ENCODE data around the gene RAB36. TPM values are rescaled to one million over a fixed set of nuclear protein-coding genes. Genes with fewer than 3 reads are reported as not detected.

Gene RAB36
- total RNA-seq, 1 donor from 2014 or later = 3.2 TPM

GRCh38 chr22:23121424-23121823 lies 23.9 kb upstream of the RAB36 start:
- H3K4me1 ChIP-seq = no peaks in the 10 kb centered on the region
- H3K27ac ChIP-seq = no peak overlapping the region
- H3K27me3 ChIP-seq = no peaks in the 10 kb centered on the region
- H3K4me3 ChIP-seq = no peak overlapping the region
- intact Hi-C loops (cut with DNase I) = no loop called here
- no peak for TF ChIP-seq POLR2AphosphoS5 (IDR thresholded peaks at IDR 0.05; ENCODE audit: insufficient read depth in 1 of 2, low read depth in 1 of 2)
- TF ChIP-seq CTCF (IDR thresholded peaks at IDR 0.05) = no peak
- no peaks in the 10 kb centered on the region for H3K36me3 ChIP-seq
- no peaks in the 10 kb centered on the region for H3K9me3 ChIP-seq
- no peak for DNase-seq (ENCODE audit: extremely low spot score in 2 of 2)

GRCh38 chr22:23122216-23122957 lies 22.9 kb upstream of the RAB36 start:
- Histone ChIP-seq H3K4me3 (no peak overlapping the region), H3K27me3 (no peaks in the 10 kb centered on the region), H3K9me3 (no peaks in the 10 kb centered on the region), H3K4me1 (no peaks in the 10 kb centered on the region), H3K27ac (no peak overlapping the region), H3K36me3 (no peaks in the 10 kb centered on the region)
- no peak for TF ChIP-seq CTCF (IDR thresholded peaks at IDR 0.05)
- no peak for TF ChIP-seq POLR2A (IDR thresholded peaks at IDR 0.05)
- no peak for TF ChIP-seq POLR2AphosphoS5 (IDR thresholded peaks at IDR 0.05; ENCODE audit: insufficient read depth in 1 of 2, low read depth in 1 of 2)
- DNase-seq (ENCODE audit: extremely low spot score in 2 of 2) = no peak
- intact Hi-C loops (cut with DNase I) = no loop called here

GRCh38 chr22:23122992-23123803 lies 22.1 kb upstream of the RAB36 start:
- H3K27me3 ChIP-seq = no peaks in the 10 kb centered on the region
- H3K36me3 ChIP-seq = no peaks in the 10 kb centered on the region
- intact Hi-C loops (cut with DNase I) = no loop called here
- no peak overlapping the region for H3K4me3 ChIP-seq
- no peak overlapping the region for H3K27ac ChIP-seq
- DNase-seq (ENCODE audit: extremely low spot score in 2 of 2) = no peak
- TF ChIP-seq CTCF (IDR thresholded peaks at IDR 0.05) (no peak), POLR2A (IDR thresholded peaks at IDR 0.05) (no peak), POLR2AphosphoS5 (IDR thresholded peaks at IDR 0.05; ENCODE audit: insufficient read depth in 1 of 2, low read depth in 1 of 2) (no peak)
- no peaks in the 10 kb centered on the region for H3K4me1 ChIP-seq
- H3K9me3 ChIP-seq = no peaks in the 10 kb centered on the region

- intact Hi-C loops (cut with DNase I) = no loop called here
Observed at GRCh38 chr22:23123804-23124254, 21.4 kb upstream of the RAB36 start.

More at GRCh38 chr22:23123804-23124254, 21.4 kb upstream of the RAB36 start:
- Histone ChIP-seq H3K9me3 (no peaks in the 10 kb centered on the region), H3K27ac (no peak overlapping the region), H3K27me3 (no peaks in the 10 kb centered on the region), H3K4me1 (no peaks in the 10 kb centered on the region), H3K4me3 (no peak overlapping the region), H3K36me3 (no peaks in the 10 kb centered on the region)
- DNase-seq (ENCODE audit: extremely low spot score in 2 of 2) = no peak
- TF ChIP-seq POLR2AphosphoS5 (IDR thresholded peaks at IDR 0.05; ENCODE audit: insufficient read depth in 1 of 2, low read depth in 1 of 2) (no peak), CTCF (IDR thresholded peaks at IDR 0.05) (no peak), POLR2A (IDR thresholded peaks at IDR 0.05) (no peak)
